NOMO-1 treated with dmso at 0.1 percent for 144 hours (cell line): ENCODE results near the gene WDR13.

Experiments used
- DNase-seq: peaks from one replicate; lab custom pipeline; 2025; ENCODE audit not compliant: unreplicated experiment; lab: John Stamatoyannopoulos, UW

WDR13 gene

DNA sequence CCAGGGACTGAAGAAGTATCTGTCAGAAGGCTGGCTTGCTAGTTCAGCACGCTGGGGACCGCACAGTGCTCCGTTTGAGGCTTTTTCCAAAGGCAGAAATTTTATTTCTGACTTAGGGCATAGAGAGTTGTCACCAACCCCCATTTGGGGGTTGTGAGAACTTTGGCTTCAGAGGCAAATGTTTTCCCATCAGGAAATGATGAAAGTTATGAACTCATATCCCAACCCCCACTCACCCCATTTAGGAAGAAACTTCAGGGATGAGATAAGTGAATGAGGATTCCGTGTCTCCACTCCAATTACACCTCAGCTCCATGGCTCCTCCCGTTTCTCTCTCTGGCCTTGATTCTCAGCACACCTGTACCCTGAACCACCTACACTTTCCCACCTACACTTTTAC lies 4.3 kb upstream of the WDR13 start:
- DNase-seq: no peak

DNA sequence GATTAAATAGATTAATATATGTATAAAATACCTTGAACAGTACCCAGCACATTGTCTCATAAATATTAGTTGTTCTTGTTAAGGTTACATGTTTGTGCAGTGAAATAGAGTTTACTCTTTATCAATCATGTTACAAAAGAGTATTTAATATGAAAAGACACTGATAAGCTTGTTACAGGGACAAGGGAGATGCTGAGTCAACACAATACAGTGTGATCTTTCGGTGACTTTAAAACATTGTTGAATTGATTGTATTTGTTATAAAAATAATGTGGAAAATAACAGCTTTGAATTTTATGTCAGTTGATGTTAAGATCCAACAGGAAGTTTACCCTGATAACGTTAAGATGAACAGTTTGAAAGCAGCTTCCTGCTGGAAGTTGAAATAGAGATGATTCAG lies 1.4 kb upstream of the WDR13 start:
- no peak for DNase-seq

DNA sequence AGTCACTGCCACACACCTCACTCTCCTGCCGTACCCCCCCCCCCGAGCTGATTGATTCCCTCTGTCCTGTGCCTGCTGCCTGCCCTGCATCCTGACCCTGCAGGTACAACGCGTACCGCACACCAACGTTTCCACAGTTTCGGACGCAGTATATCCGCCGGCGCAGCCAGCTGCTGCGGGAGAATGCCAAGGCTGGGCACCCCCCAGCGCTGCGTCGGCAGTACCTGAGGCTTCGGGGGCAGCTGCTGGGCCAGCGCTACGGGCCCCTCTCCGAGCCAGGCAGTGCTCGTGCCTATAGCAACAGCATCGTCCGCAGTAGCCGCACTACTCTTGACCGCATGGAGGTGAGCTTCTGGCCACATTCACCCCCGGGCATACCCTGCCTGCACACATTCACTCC lies 1.3 kb downstream of the WDR13 start:
- DNase-seq: no peak

DNA sequence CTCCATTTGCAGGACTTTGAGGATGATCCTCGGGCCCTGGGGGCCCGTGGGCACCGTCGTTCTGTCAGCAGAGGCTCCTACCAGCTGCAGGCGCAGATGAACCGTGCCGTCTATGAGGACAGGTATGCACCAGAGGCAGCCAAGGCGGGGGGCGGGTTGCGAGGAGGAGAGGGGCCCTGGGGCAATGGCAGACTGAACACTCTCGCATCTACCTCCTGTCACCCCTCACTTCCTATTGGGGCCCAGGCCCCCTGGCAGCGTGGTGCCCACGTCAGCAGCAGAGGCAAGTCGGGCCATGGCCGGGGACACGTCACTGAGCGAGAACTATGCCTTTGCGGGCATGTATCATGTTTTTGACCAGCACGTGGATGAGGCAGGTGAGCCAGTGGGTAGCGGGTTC lies 2.0 kb downstream of the WDR13 start:
- no peak for DNase-seq

DNA sequence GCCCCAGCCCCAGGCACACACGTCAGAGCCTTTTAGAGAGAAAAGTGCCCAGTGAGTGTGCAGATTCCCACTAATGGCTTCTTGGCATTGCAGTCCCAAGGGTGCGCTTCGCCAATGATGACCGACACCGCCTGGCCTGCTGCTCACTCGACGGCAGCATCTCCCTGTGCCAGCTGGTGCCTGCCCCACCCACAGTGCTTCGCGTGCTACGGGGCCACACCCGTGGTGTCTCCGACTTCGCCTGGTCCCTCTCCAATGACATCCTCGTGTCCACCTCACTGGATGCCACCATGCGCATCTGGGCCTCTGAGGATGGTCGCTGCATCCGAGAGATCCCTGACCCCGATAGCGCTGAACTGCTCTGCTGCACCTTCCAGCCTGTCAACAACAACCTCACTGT lies 2.9 kb downstream of the WDR13 start:
- no peak for DNase-seq

DNA sequence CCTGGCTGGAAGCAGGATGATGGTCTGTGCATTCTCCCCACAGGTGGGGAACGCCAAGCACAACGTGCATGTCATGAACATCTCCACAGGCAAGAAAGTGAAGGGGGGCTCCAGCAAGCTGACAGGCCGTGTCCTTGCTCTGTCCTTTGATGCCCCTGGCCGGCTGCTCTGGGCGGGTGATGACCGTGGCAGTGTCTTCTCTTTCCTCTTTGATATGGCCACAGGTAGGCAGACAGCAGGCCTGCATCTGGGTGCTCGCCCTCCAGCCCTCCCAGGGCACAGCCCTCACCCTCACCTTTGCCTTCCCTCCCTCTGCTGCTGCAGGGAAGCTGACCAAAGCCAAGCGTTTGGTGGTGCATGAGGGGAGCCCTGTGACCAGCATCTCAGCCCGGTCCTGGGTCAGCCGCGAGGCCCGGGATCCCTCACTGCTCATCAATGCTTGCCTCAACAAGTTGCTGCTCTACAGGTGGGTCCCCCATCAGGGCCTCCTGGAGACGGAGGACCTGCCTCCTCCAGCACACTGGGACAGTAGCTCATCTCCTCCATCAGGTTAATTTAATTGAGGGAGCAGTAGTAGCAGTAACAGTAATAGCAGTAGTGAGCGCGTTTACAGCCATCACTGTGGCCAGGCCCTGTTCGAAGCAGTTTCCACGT lies 4.6 kb downstream of the WDR13 start:
- no peak for DNase-seq

DNA sequence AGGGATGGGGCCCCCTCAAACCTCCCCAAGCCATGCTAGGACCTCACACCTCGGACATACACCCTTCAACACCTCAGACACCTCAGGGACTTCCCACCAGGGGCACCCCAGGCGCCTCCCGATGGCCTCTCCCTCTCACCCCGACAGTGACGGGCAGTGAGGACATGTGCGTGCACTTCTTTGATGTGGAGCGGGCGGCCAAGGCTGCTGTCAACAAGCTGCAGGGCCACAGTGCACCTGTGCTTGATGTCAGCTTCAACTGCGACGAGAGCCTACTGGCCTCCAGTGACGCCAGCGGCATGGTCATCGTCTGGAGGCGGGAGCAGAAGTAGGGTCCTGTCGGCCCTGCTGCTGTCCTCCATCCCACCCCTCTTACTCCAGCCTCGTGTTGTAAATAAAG lies 7.4 kb downstream of the WDR13 start:
- no peak for DNase-seq

DNA sequence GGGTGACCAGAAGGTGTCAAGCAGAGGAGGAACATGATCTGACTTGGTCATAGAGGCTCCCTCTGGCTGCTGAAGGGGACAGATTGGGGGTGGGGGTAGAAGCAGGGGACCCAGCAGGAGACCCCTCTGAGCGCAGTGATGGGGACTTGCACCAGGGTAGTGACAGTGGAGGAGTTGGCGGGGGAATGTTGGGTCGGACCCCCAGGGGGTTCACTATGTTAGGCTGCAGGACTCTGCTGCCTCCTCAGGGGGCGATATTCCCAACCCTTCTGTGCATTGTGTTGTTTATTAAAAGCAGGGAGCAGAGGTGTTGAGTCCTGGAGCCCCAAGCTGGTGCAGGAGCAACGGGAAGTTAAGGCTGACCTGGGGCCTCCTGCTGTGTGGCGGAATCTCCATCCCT lies 8.8 kb downstream of the WDR13 start:
- DNase-seq: no peak

DNA sequence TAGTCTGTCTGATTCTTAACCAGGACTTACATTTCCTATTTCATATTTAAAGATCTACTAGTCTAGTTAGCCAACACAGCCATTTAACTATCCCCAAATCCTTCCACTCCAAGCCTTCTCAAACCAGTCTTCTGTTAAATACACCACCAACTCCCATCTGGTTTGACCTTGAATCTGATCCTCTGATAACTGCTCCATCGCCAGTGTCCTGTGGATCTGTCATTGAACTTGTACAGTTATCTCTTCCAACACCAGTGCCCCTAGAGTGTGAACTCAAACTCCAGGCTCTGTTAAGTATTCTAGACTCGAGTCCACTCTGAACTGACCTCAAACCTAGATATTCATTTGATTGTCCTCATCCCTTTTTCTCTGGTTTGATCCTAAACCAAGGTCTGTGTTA lies 14.4 kb downstream of the WDR13 start:
- no peak for DNase-seq

DNA sequence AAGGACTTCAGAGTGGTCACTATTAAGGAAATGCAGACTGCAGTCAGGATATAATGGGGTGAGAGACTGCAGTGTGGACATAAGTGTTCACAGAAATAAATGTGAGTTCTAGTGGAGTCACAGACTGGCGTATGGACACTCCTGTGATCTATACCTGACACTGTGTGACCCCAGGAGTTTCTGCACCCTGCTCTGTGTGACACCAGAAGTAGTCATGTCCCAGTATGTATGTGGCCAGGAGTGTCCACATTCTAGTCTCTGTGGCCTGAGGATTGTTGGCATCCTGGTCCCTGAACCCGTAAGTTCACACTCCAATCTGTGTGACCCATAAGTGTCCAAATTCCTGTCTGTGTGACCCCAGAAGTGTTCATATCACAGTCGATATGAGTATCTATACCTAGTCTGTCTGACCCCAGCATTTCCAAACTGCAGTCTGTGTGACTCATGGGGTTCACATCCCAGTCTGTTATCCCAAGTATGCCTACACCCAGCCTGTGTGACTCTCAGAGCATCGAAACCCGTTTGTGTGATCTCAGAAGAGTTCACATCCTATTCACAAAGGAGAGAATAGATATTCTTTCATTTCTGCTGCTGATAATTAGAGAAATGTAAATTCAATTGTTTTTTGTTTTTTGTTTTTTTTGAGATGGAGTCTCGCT lies 16.3 kb downstream of the WDR13 start:
- no peak for DNase-seq

DNA sequence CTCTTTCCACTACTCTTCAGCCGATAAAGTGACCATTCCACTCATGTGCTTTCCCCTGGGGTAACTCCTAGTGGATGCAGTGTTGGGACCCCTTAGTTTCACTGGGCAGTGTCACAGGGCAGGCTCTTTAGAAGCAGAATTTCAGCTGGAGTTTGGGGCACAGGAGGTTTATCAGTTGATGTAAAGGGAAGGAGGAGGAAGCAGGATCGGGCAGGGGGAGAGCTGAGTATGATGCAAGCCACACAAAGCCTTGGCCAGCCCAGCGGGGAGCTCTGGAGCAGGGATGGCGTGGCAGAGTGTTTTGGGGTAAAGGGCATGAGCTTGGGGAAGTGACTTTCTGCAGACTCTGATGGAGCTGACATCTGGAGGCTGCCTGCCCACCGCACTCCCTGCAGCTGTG lies 19.3 kb downstream of the WDR13 start:
- DNase-seq: no peak

DNA sequence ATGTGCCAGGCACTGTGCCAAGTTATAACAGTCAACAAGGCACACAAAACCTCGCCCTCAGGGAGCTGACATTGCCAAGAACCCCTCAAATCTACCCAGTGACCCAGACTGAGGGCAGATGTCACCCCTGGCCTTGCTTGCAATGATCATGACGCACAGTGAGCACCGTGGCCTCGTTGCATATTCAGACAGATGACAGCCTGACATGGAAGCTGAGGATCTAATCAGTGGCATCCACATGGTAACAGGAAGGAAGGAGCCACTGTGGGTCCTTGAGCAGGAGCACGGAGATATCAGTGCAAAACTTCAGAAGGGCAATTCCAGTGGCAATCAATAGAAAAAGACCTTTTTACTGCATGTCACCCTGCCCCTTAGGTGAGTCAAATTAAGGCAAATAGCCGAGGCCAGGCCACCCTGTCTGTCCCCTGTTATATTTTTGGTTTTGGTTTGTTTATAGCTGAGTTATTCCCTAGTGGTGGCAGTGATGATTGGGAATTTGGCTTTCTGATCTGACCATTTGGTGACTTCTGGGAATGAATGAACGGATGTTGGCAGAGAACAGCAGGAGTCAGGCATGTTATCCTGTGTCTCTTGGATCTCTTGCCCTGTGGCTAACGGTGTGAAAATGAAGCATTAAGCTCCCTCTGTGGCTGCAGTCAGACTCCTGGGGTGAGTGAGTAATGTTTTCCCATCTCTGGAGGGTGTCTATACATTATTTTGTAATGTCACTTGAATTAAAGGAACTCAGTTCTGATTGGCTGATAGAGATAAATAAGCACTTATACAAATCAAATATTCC lies 20.4 kb downstream of the WDR13 start:
- no peak for DNase-seq

DNA sequence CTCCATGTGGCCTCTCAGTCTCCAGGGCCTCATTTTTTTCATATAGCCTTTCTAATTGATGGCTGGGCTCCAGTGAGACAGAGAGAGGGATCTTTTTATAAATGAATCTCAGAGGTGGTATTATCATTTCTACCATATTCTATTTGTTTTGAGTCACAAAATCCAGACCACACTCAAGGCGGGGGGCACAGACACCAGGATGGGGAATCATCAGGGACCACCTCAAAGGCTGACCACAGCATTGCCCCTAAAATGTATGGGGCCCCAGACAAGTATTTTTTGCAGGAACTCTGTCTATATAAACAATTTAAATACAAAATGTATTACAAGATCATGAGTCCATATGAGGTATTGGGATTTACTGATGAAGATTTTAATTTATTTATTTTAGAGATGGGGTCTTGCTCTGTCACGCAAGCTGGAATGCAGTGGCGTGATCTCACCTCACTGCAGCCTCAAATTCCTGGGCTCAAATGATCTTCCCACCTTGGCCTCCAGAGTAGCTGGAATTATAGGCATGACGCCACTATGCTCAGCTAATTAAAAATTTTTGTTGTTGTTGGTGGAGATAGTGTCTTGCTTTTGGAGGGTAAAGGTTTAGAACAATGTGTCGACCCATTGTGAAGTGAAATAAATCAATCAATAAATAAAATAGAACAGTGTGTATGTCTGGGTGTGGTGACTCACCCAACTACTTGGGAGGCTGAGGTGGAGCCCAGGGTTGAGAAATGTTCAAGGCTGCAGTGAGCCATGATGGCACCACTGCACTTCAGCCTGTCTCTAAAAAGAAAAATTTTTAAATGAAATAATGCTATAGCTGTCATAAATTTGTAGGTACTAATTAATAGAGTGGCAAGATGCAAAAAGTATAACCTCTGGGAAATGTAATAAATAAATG lies 29.4 kb downstream of the WDR13 start:
- DNase-seq: no peak

DNA sequence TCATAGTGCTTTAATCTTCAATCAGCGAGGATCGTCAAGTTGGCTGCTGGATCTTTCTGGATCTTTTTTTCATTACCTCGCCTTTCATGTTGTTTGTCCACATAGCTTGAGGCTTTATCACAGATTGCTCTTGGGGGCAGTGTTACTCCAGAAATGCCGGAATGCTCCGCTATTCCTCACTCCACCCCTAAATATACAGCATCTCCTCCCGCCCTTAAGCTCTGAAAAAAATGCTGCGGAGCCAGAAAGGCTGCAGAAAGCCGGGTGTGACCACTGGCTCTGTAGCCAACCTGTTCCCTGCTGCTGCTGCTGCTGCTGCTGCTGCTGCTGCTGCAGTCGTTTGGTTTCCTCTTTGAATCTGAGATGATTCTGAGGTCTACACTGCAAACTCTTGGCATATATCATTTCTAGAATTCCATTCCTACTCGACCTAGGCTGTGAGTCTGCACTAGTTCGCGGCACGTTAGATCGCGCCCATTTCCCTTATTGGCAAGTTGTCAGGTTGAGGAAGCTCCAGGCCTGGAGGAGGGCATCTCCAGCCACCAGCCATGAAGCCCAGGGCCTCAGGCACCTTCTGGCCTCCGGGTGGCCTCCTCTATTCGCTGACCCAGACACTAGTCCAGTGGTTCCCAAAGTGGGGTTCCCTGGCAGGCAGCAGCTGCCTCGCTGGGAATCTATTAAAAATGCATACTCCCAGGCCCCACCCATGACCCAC lies 34.2 kb downstream of the WDR13 start:
- peak; percentile 71 for DNase-seq

DNA sequence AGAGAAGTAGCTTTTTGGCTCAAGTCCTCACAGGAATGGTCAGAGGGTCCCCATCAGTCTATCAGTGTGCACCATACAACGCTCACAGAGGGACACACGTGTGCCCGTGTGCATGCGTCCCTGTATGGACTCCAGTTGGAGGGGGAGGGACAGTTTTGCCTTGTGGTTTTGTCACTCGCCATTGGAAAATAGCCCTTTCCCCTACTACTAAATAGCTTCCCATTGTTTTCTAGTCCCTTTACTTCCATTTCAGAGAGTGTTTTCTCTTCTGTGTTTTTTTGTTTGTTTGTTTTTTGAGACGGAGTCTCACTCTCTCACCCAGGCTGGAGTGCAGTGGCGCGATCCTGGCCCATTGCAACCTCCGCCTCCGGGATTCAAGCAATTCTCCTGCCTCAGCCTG lies 34.9 kb downstream of the WDR13 start:
- no peak for DNase-seq

DNA sequence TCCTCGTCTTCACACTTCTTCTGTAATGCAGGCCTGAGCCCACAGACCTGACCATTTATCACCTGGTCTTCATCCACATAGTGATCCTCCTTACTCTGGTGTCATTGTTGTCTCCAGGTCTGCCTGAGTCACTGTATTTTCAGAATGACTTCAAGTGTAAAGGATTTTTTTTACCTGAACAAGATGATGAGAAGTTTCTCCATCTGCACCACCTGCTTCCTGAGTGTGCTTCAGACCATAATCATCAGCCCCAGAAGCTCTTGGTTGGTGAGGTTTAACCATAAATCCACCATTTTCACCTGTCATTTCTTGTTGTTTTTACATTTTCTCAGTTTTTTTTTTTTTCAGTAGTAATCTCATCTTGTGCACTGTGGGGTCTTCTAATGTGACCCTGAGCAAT lies 39.0 kb downstream of the WDR13 start:
- DNase-seq: no peak

DNA sequence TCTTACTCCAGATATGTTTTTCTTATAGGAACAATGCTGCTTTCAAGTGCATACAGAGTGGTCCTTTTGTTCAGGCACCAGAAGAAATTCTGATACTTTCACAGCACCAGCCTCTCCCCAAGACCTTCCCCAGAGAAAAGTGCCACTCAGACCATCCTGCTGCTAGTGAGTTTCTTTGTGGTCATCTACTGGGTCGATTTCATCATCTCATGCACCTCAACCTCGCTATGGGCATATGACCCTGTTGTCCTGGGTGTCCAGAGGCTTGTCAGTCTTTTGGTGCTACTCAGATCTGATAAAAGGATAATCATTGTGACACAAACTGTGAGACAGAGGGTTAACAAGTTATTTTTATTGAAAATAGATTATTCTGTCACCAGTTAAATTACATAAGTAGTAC lies 39.5 kb downstream of the WDR13 start:
- DNase-seq: no peak

DNA sequence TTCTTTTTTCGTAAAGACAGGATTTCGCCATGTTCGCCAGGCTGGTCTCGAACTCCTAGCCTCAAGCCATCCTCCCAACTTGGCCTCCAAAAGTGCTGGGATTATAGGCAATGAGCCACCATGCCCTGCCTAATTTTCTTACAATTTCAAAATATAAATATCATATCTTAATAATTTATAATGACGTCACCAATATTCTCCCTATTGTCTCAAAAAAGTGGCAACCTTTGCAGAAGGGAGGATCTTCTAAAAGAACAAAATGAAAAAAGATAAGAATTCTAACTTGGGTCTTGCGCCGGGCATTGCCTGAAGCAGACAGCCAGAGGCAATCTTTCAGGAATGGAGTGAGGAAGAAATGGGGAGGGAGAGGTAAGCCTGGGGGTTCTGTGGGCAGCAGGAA lies 48.4 kb downstream of the WDR13 start:
- no peak for DNase-seq

DNA sequence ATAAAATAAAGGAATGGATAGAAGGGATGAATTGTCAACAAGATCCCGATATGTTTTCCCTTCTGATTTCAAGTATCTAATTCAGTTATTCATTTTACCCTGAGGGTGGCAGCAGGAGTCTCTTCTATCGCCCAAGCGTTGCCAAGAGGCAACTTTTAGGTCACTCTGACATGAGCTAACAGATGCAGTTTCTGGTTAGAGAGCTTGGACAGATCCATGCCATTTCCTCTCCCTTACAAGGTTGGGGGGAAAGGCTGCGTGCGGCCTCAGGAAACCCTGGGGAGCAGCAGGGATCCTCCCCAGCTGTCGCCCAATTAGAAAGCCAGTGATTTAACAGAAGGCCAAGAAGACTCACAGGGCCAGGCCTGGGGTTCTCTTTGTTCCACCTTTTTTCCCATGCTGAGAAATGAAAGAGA lies 51.1 kb downstream of the WDR13 start:
- DNase-seq: no peak

DNA sequence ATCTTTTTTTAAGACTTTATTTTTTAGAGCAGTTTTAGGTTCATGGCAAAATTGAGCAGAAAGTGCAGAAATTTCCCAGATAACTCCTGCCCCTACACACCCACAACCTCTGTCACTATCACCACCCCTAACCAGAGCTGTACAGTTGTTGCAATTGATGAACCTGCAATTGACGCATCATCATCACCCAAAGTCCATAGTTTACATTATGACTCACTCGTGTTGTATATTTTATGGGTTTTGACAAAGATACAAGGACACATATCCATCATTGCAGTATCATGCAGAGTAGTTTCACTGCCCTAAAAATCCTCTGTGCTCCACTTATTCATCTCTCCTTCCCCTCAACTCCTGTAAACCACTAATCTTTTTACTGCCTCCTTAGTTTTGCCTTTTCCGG lies 51.8 kb downstream of the WDR13 start:
- no peak for DNase-seq
